Measurements from ENCODE around the gene LCN12.

The LCN12 gene

GRCh38 chr9:136958898-136959850 lies 7.1 kb downstream of the LCN12 start:
- no peak for DNase-seq

GRCh38 chr9:136960212-136960937 lies 8.3 kb downstream of the LCN12 start:
- DNase-seq, result no peak

GRCh38 chr9:136960938-136961275 lies 8.8 kb downstream of the LCN12 start:
- DNase-seq, result no peak

- no peak for DNase-seq
Observed at GRCh38 chr9:136961279-136962065, 9.4 kb downstream of the LCN12 start.

GRCh38 chr9:136962163-136962562 lies 10.1 kb downstream of the LCN12 start:
- DNase-seq, result no peak

- DNase-seq, result no peak
Observed at GRCh38 chr9:136962701-136963248, 10.7 kb downstream of the LCN12 start.

- no peak for DNase-seq
Observed at GRCh38 chr9:136963341-136963740, 11.3 kb downstream of the LCN12 start.

- DNase-seq, result no peak
Observed at GRCh38 chr9:136963751-136964150, 11.7 kb downstream of the LCN12 start.

GRCh38 chr9:136964171-136964689 lies 12.2 kb downstream of the LCN12 start:
- DNase-seq, result no peak

GRCh38 chr9:136964833-136965422 lies 12.9 kb downstream of the LCN12 start:
- no peak for DNase-seq

- no peak for DNase-seq
Observed at GRCh38 chr9:136965771-136966484, 13.9 kb downstream of the LCN12 start.

GRCh38 chr9:136968333-136969127 lies 16.5 kb downstream of the LCN12 start:
- no peak for DNase-seq

GRCh38 chr9:136969150-136969549 lies 17.1 kb downstream of the LCN12 start:
- DNase-seq, result no peak

GRCh38 chr9:136969774-136970173 lies 17.7 kb downstream of the LCN12 start:
- DNase-seq, result no peak

GRCh38 chr9:136970361-136970760 lies 18.3 kb downstream of the LCN12 start:
- no peak for DNase-seq

GRCh38 chr9:136971746-136972145 lies 19.7 kb downstream of the LCN12 start:
- DNase-seq, result no peak

- no peak for DNase-seq
Observed at GRCh38 chr9:136972335-136972734, 20.3 kb downstream of the LCN12 start.

- no peak for DNase-seq
Observed at GRCh38 chr9:136972743-136973142, 20.7 kb downstream of the LCN12 start.

GRCh38 chr9:136973618-136974617 lies 21.8 kb downstream of the LCN12 start:
- no peak for DNase-seq
